ENCODE results near the gene FAM124A.
"Not testable (repeated sequence)": the region's sequence is repeated elsewhere in the genome, so short reads cannot be mapped to it uniquely, and the experiment has no call there.

FAM124A gene

GRCh38 chr13:51278426-51279130 is 56.4 kb downstream of the FAM124A start:
- Mint-ChIP-seq H3K4me1 (peaks cover 5% of the 10 kb centered on the region), H3K27me3 (peaks cover 29% of the 10 kb centered on the region), H3K27ac (no peak overlapping the region), H3K9me3 (no peaks in the 10 kb centered on the region), H3K4me3 (no peak overlapping the region), H3K36me3 (no peaks in the 10 kb centered on the region)
- no peak for DNase-seq
- CTCF ChIA-PET, result no interaction called here

GRCh38 chr13:51280379-51280940 is 58.3 kb downstream of the FAM124A start:
- Mint-ChIP-seq H3K27ac (no peak overlapping the region), H3K36me3 (no peaks in the 10 kb centered on the region), H3K9me3 (no peaks in the 10 kb centered on the region), H3K4me1 (peaks cover 19% of the 10 kb centered on the region), H3K4me3 (no peak overlapping the region), H3K27me3 (peaks cover 29% of the 10 kb centered on the region)
- CTCF ChIA-PET, result interaction anchor here (0.7 kb wide), 1 partner anchor 155 kb away, joined by 3 read pairs; no protein-coding TSS in a partner anchor
- no peak for DNase-seq

DNA sequence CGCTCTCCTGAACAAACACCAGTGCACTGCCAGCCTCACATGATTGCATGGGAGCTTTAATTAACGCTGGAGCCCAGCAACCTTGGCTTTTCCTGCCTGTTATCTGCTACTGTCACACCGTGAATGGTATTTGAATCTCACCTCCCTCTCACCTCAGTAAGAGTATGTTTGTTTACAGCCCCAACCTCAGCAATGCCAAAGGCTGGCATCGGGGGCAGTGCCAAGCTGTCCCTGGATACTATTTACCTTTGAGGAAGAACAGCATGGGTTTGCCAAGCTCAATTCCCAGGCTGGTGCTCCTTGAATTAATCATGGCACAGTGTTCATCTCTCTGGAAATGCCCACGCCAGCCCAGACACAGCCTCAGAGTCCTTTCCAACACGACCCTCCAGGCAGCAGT is 60.1 kb downstream of the FAM124A start:
- H3K36me3 Mint-ChIP-seq, result no peaks in the 10 kb centered on the region
- CTCF ChIA-PET, result interaction anchor here (0.8 to 2.3 kb wide), 5 partner anchors 8 to 516 kb away, joined by 3 to 20 read pairs (median 5); no protein-coding TSS in a partner anchor
- H3K27ac Mint-ChIP-seq, result no peak overlapping the region
- H3K4me3 Mint-ChIP-seq, result no peak overlapping the region
- H3K9me3 Mint-ChIP-seq, result no peaks in the 10 kb centered on the region
- H3K27me3 Mint-ChIP-seq, result peaks cover 28% of the 10 kb centered on the region
- H3K4me1 Mint-ChIP-seq, result peaks cover 22% of the 10 kb centered on the region
- no peak for DNase-seq

DNA sequence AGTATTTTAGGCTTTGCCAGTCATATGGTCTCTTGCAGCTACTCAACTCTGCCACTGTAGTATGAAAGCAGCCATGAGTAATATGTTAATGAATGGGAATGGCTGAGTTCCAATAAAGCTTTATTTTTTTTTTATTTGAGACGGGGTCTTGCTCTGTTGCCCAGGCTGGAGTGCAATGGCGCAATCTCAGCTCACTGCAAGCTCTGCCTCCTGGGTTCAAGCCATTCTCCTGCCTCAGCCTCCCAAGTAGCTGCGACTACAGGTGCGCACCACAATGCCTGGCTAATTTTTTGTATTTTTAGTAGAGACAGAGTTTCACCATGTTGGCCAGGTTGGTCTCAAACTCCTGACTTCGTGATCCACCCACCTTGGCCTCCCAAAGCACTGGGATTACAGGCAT is 60.7 kb downstream of the FAM124A start:
- CTCF ChIA-PET, result interaction anchor here (0.8 to 2.3 kb wide), 6 partner anchors 9 to 515 kb away, joined by 3 to 20 read pairs (median 4); no protein-coding TSS in a partner anchor
- H3K36me3 Mint-ChIP-seq, H3K9me3 Mint-ChIP-seq, H3K27ac Mint-ChIP-seq, DNase-seq, H3K4me3 Mint-ChIP-seq: not testable (repeated sequence)
- Mint-ChIP-seq H3K27me3 (peaks cover 29% of the 10 kb centered on the region), H3K4me1 (peaks cover 22% of the 10 kb centered on the region)

DNA sequence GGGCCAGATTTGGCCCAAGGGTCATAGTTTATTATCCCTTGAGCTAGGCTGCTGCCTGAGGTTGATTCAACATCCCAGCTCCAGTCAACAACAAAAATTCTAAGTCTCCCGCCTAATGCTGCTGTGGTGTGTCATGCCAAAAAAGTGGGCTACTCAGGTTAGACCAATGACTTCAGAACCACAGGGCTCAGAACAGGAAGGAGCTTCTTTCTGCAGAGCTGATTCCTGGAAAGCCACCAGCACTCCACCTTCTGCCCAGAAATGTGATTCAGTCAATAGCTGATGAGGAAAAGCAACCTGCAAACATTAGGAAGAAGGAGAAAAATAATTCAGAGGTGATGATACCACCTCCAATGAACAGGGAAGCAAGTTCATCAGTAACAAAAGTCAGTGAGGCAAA is 61.2 kb downstream of the FAM124A start:
- CTCF ChIA-PET, result interaction anchor here (0.8 to 2.3 kb wide), 5 partner anchors 9 to 515 kb away, joined by 3 to 20 read pairs (median 5); no protein-coding TSS in a partner anchor
- Mint-ChIP-seq H3K27ac (no peak overlapping the region), H3K4me3 (no peak overlapping the region), H3K36me3 (no peaks in the 10 kb centered on the region), H3K4me1 (peaks cover 22% of the 10 kb centered on the region), H3K9me3 (no peaks in the 10 kb centered on the region), H3K27me3 (peaks cover 29% of the 10 kb centered on the region)
- DNase-seq, result no peak

DNA sequence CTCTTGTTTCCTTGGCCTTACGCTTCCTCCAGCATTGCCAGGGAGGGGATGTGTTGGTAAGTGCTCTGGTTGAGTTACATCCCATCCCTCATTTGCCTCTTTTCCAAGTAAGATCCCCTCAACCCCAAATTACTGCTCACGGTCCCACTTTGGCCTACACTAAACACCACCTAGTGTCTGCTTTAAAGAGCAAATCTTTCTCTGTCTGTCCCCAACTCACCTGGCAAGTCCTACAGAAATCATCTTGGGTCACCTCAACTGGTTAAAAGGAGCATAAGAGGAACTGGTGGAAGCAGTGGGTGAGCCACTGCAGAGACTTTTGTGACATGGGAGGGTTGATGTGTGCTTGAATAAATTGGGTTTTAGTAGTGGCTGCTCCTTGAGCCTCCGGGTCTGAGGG is 62.1 kb downstream of the FAM124A start:
- Mint-ChIP-seq H3K27ac (no peak overlapping the region), H3K36me3 (no peaks in the 10 kb centered on the region), H3K4me3 (no peak overlapping the region), H3K9me3 (no peaks in the 10 kb centered on the region), H3K4me1 (peaks cover 22% of the 10 kb centered on the region), H3K27me3 (peaks cover 24% of the 10 kb centered on the region)
- CTCF ChIA-PET, result interaction anchor here (0.7 to 6.5 kb wide), 5 partner anchors 10 to 512 kb away, joined by 3 to 149 read pairs (median 3); no protein-coding TSS in a partner anchor
- DNase-seq, result no peak

DNA sequence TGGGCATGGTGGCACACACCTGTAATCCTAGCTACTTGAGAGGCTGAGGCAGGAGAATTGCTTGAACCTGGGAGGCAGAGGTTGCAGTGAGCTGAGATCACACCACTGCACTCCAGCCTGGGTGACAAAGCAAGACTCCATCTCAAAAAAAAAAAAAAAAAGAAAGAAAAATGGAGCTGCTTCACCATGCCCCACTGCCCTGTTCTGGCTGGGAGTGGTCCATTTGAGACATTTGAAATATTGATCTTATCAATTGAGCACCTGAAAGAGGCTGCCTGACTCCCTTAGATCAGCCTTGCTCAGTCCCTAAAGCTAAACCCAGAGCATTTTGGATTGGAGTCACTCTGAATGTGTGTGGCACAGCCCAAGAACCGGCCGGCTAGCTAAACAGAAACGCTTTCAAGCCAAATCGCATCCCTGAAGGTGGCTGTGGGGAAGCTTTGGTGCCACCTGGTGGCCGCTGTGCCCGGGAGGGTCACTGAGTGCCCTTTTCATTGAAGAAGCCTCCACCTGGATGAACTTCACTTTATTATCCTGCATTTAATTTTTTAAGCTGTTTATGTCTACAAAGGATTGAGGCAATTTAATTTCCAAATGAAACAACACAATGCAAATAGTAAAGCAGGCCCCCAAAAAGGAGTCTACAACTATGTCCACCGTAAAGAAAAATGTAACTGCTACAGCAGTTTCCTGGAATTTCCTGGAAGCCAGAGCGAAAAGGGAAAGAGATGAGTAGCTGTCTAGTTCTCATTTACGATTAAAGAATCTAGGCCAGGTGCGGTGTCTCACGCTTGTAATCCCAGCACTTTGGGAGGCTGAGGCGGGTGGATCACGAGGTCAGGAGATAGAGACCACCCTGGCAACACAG is 64.2 kb downstream of the FAM124A start:
- CTCF ChIA-PET, result interaction anchor here (0.7 to 6.5 kb wide), 43 partner anchors 9 to 529 kb away, joined by 3 to 149 read pairs (median 3); no protein-coding TSS in a partner anchor
- peak; percentile 83 for DNase-seq
- H3K4me3 Mint-ChIP-seq, result no peak overlapping the region
- H3K36me3 Mint-ChIP-seq, result no peaks in the 10 kb centered on the region
- no peak overlapping the region for H3K27ac Mint-ChIP-seq
- no peaks in the 10 kb centered on the region for H3K9me3 Mint-ChIP-seq
- peaks cover 22% of the 10 kb centered on the region for H3K4me1 Mint-ChIP-seq
- H3K27me3 Mint-ChIP-seq, result peaks cover 12% of the 10 kb centered on the region

DNA sequence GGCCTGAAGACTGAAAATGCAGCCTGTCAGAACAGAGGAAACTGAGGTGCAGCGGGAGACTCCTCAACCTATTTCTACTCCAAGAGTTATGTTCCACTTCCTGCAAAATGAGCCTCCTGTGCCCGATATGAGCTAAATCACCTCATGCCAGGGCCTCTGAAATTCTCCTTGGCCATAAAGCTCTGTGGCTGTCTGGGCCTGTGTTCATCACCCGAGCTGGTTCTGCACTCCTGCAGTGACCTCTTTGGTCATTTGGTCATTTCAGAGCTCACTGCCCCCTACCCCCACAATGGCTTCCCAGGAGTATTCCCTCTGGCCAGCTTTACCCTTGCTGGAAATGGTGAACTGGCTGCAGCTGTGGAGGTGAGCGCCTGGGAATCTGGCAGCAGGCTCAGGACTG is 65.6 kb downstream of the FAM124A start:
- peaks cover 22% of the 10 kb centered on the region for H3K4me1 Mint-ChIP-seq
- no peak overlapping the region for H3K27ac Mint-ChIP-seq
- H3K36me3 Mint-ChIP-seq, result no peaks in the 10 kb centered on the region
- CTCF ChIA-PET, result interaction anchor here (1.0 to 6.5 kb wide), 10 partner anchors 8 to 508 kb away, joined by 3 to 149 read pairs (median 4); no protein-coding TSS in a partner anchor
- no peak for DNase-seq
- H3K27me3 Mint-ChIP-seq, result peaks cover 12% of the 10 kb centered on the region
- no peak overlapping the region for H3K4me3 Mint-ChIP-seq
- H3K9me3 Mint-ChIP-seq, result no peaks in the 10 kb centered on the region

DNA sequence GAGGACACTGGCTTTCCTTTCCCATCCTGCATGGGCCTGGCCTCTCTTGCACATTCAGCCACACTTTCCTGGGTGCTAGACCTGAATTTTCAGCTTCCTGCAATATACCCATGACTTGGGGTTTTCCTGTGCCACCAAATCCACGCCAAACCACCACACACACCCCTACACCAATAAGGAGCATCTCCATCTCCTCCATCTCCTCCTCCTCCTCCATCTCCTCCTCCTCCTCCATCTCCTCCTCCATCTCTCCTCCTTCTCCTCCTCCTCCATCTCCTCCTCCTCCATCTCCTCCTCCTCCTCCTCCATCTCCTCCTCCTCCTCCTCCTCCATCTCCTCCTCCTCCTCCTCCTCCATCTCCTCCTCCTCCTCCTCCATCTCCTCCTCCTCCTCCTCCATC is 66.1 kb downstream of the FAM124A start:
- not testable (repeated sequence) for H3K9me3 Mint-ChIP-seq, H3K36me3 Mint-ChIP-seq, H3K27ac Mint-ChIP-seq, H3K4me3 Mint-ChIP-seq, DNase-seq
- Mint-ChIP-seq H3K4me1 (peaks cover 21% of the 10 kb centered on the region), H3K27me3 (peaks cover 14% of the 10 kb centered on the region)
- CTCF ChIA-PET, result interaction anchor here (1.0 to 6.5 kb wide), 8 partner anchors 11 to 508 kb away, joined by 3 to 149 read pairs (median 4); no protein-coding TSS in a partner anchor

DNA sequence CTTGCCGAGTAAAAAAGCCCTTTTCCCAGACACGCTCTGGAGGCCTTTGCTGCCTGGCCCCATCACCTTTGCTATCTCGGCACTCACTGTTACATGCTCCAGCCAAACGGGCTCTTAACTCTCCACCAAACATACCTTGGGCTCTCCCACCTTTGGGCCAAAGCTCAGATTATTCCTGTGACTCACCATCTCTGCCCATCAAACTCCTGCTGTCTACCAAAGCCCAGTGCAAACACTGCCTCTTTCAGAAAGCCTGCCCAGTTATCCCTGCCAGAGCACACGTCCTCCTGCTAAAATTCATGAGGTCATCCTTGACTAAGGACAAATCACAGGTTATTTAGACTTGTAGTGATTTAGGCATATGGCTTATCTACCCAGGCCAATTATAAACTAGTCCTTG is 69.1 kb downstream of the FAM124A start:
- Mint-ChIP-seq H3K4me3 (no peak overlapping the region), H3K27ac (no peak overlapping the region), H3K4me1 (peaks cover 2% of the 10 kb centered on the region), H3K36me3 (no peaks in the 10 kb centered on the region), H3K27me3 (peaks cover 15% of the 10 kb centered on the region), H3K9me3 (no peaks in the 10 kb centered on the region)
- CTCF ChIA-PET, result interaction anchor here (0.6 to 1.1 kb wide), 2 partner anchors 506 to 1068 kb away, joined by 3 read pairs; no protein-coding TSS in a partner anchor
- no peak for DNase-seq

DNA sequence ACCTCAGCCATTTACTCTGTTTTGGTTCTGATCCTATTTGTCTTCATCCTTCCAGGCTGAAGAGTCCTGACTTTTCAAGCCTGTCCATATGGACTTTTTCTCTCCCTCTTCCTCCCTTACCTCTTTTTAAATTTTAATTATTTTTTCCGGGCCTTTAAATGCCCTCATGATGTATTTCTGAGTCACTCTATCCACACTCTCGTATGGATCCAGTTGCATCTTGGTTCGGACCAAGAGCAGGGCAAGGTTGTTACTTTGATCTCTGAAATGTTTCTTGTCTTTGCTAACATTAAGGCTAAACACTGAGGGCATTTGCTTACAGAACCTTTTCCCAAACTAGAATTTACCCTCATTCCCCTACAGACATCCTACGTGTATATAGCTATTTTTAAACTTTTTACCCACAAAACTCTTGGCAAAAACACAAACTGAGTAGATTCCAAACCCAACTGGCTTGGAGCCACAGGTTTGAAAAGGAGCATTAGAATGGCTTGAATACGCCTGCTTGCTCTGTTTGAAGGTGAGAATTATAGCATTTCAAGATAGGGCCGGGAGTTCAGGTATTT is 69.9 kb downstream of the FAM124A start:
- CTCF ChIA-PET, result no interaction called here
- H3K4me1 Mint-ChIP-seq, result no peaks in the 10 kb centered on the region
- peaks cover 15% of the 10 kb centered on the region for H3K27me3 Mint-ChIP-seq
- DNase-seq, result no peak
- no peaks in the 10 kb centered on the region for H3K36me3 Mint-ChIP-seq
- no peaks in the 10 kb centered on the region for H3K9me3 Mint-ChIP-seq
- no peak overlapping the region for H3K4me3 Mint-ChIP-seq
- H3K27ac Mint-ChIP-seq, result no peak overlapping the region

DNA sequence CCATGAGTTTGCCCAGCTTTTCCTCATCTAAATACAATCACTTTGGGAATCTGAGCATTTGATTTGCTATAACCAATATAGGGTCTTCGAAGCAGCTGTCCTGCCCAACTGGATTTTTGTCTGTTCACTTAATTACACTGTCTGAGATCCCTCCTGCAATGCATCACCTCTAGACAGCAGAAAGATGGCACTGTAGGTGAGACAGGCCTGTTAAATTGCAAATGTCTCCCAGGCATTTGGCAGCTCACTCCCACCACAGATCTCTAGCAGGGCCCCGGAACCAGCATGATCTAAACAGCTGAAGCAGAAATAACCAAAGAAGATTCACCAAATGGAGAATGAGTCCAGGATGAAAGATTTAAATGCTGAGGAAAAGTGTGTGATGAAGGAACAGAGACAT is 75.4 kb downstream of the FAM124A start:
- H3K27me3 Mint-ChIP-seq, result peaks cover 4% of the 10 kb centered on the region
- H3K27ac Mint-ChIP-seq, result no peak overlapping the region
- CTCF ChIA-PET, result interaction anchor here (0.7 to 3.2 kb wide), 4 partner anchors 11 to 500 kb away, joined by 3 to 16 read pairs (median 4); no protein-coding TSS in a partner anchor
- H3K4me1 Mint-ChIP-seq, result no peaks in the 10 kb centered on the region
- no peak for DNase-seq
- H3K9me3 Mint-ChIP-seq, result no peaks in the 10 kb centered on the region
- H3K4me3 Mint-ChIP-seq, result no peak overlapping the region
- no peaks in the 10 kb centered on the region for H3K36me3 Mint-ChIP-seq

DNA sequence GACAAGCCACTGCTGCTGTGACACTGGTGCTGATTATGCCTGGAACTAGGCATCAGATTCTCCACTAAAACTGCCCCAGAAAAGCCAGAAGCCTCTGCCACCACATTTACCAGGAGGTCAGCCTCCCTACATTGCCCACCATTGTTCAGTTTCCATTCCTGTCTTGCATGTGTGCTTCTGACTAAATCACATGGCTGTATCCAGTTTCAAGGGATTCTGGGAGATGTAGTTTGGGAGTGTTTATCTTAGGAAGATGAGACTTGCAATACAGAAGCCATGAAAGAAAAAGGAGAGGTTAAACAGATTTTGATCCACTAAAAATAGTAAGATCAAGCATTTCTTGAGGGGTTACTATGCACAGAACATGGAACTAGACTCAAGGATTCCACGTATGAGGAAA is 76.6 kb downstream of the FAM124A start:
- no peaks in the 10 kb centered on the region for H3K36me3 Mint-ChIP-seq
- no peaks in the 10 kb centered on the region for H3K4me1 Mint-ChIP-seq
- no peak overlapping the region for H3K27ac Mint-ChIP-seq
- CTCF ChIA-PET, result interaction anchor here (1.3 to 1.6 kb wide), 2 partner anchors 11 to 12 kb away, joined by 3 to 5 read pairs; no protein-coding TSS in a partner anchor
- DNase-seq, result no peak
- no peaks in the 10 kb centered on the region for H3K27me3 Mint-ChIP-seq
- H3K4me3 Mint-ChIP-seq, result no peak overlapping the region
- no peaks in the 10 kb centered on the region for H3K9me3 Mint-ChIP-seq

Measured in activated naive CD4-positive, alpha-beta T cell treated with anti-CD3 and anti-CD28 coated beads, Interleukin-2, amount 10 ng/mL, durations not matched to agents 7 days and 5 days (primary cell).